ENCODE measurements around the gene MYL3.

DNA sequence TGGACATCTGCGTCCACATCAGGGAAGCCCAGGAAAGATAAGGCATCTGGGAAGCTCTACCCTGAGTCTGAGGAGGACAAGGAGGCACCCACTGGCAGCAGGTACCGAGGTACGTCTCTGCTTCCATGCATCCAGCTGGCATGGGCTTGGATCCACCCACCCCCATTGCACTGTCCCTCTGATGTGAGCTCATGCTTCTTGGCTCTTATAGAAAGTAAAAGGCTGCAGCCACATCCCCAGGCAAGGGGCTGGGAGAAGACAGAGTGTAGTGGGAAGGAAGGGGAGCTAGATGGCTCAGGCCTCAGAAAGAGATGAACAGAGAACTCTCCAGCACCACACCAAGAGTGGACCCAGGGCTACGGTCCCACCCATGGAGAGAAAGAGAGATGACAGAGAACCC, 32.5 kb upstream of the MYL3 start:
- TF ChIP-seq, protein P1, sequence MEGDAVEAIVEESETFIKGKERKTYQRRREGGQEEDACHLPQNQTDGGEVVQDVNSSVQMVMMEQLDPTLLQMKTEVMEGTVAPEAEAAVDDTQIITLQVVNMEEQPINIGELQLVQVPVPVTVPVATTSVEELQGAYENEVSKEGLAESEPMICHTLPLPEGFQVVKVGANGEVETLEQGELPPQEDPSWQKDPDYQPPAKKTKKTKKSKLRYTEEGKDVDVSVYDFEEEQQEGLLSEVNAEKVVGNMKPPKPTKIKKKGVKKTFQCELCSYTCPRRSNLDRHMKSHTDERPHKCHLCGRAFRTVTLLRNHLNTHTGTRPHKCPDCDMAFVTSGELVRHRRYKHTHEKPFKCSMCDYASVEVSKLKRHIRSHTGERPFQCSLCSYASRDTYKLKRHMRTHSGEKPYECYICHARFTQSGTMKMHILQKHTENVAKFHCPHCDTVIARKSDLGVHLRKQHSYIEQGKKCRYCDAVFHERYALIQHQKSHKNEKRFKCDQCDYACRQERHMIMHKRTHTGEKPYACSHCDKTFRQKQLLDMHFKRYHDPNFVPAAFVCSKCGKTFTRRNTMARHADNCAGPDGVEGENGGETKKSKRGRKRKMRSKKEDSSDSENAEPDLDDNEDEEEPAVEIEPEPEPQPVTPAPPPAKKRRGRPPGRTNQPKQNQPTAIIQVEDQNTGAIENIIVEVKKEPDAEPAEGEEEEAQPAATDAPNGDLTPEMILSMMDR (IDR thresholded peaks at IDR 0.05) = no peak
- TF ChIP-seq POLR2A (IDR thresholded peaks at IDR 0.05) = no peak
